ENCODE data around the gene STK32A.

Gene STK32A

GRCh38 chr5:147396070-147396823 lies 161.4 kb downstream of the STK32A start:
- DNase-seq: no peak

- no peak for DNase-seq
Observed at GRCh38 chr5:147397616-147398015, 162.8 kb downstream of the STK32A start.

- DNase-seq: no peak
Observed at GRCh38 chr5:147398860-147399259, 164.0 kb downstream of the STK32A start.

GRCh38 chr5:147400126-147400809 lies 165.4 kb downstream of the STK32A start:
- DNase-seq: no peak

GRCh38 chr5:147400881-147401280 lies 166.1 kb downstream of the STK32A start:
- DNase-seq: no peak

GRCh38 chr5:147403651-147404640 lies 169.1 kb downstream of the STK32A start:
- DNase-seq: no peak

GRCh38 chr5:147404706-147405105 lies 169.9 kb downstream of the STK32A start:
- DNase-seq: no peak

GRCh38 chr5:147406636-147407035 lies 171.8 kb downstream of the STK32A start:
- no peak for DNase-seq

GRCh38 chr5:147407094-147407681 lies 172.4 kb downstream of the STK32A start:
- no peak for DNase-seq

- DNase-seq: no peak
Observed at GRCh38 chr5:147408980-147409379, 174.2 kb downstream of the STK32A start.

GRCh38 chr5:147410496-147411358 lies 175.9 kb downstream of the STK32A start:
- no peak for DNase-seq

GRCh38 chr5:147411359-147412319 lies 176.8 kb downstream of the STK32A start:
- no peak for DNase-seq

- DNase-seq: no peak
Observed at GRCh38 chr5:147412561-147412960, 177.7 kb downstream of the STK32A start.

GRCh38 chr5:147413266-147413665 lies 178.4 kb downstream of the STK32A start:
- no peak for DNase-seq

- no peak for DNase-seq
Observed at GRCh38 chr5:147415651-147416050, 180.8 kb downstream of the STK32A start.

- no peak for DNase-seq
Observed at GRCh38 chr5:147417135-147417813, 182.4 kb downstream of the STK32A start.

- DNase-seq: no peak
Observed at GRCh38 chr5:147418613-147419012, 183.8 kb downstream of the STK32A start.

- DNase-seq: no peak
Observed at GRCh38 chr5:147426640-147427327, 192.0 kb downstream of the STK32A start.
